GM21515 (cell line): ENCODE measurements around the gene RNF157.

Experiments
- ATAC-seq: cut with Tn5 transposase; IDR thresholded peaks from one replicate; pipeline ENCODE4 v1.9.1; 2021; ENCODE audit not compliant: unreplicated experiment

Gene RNF157

DNA sequence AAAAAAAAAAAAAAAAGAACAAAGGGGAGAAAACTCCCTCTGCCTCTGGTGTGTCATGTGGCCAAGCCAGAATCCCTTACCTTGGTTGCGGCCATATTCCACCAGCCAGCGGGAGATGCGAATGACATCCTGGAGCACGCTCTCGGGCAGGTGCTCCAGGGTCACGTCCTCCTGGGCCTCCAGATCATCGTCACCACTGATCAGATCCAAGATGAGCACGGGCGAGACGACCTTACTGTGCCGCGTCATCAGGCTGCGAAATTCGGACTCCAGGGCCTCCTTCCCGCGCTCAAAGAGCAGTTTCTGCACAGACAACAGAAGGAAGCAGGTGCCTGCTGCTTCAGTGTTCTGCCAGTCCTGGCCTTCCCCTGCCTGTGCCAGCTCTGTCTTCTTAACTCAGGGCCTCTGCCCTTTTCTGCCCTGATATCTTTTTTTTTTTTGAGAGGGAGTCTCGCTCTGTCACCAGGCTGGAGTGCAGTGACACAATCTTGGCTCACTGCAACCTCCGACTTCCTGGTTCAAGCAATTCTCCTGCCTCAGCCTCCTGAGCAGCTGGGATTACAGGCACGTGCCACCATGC lies 142.5 kb downstream of the RNF157 start:
- no peak for ATAC-seq

DNA sequence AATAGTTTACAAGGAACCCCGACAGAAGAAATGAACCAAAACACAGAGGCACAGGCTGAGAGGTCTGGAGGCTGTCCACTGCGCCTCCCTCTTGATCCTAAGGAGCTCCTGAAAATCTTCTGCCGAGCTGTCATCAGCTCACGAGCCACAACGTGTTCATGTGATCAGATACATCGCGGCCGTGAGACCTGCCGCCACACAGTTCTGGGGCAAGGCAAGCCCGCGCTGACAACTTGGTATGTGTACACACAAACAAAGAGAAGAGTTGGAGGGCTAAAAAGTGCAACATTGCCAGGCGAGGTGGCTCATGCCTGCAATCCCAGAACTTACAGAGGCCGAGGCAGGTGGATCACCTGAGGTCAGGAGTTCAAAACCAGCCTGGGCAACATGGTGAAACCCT lies 144.3 kb downstream of the RNF157 start:
- ATAC-seq = no peak

DNA sequence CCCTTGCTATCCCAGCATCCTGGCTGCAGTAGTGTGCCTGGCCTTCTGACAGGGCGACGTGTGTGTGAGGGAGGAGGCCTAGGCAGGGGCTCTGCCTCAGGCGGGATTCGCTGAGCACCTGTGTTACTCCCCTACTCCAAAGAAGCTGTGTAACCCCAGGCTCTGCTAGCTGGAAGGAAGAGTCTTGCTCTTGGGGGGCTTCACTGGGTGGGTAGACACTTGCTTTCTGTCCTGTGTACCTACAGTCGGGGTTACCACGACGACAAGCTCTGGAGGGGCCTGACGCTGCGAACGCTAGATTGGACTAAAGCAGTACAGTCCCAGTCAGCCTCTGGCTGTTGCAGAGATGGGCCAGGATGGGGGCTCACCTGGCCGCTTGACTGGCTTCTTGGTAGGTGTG lies 146.2 kb downstream of the RNF157 start:
- ATAC-seq = no peak

- no peak for ATAC-seq
These were observed 147.5 kb downstream of the RNF157 start for GRCh38 chr17:76092526-76093413.
